Stimulated activated CD4-positive, alpha-beta T cell treated with anti-CD3 and anti-CD28 coated beads, TNF-alpha, amount 100 ng/mL, for 4 hours (primary cell): ENCODE results near the gene FOXP4.
A peak's percentile ranks its signal among the peaks of the same experiment; 100 is the strongest.

Source experiments
- DNase-seq, 3 experiments: peaks; one replicate each; pipeline ENCODE4 v3.0.0-alpha.2; 2020; ENCODE audit warnings: low read depth in 3 of 3

FOXP4 gene

DNA sequence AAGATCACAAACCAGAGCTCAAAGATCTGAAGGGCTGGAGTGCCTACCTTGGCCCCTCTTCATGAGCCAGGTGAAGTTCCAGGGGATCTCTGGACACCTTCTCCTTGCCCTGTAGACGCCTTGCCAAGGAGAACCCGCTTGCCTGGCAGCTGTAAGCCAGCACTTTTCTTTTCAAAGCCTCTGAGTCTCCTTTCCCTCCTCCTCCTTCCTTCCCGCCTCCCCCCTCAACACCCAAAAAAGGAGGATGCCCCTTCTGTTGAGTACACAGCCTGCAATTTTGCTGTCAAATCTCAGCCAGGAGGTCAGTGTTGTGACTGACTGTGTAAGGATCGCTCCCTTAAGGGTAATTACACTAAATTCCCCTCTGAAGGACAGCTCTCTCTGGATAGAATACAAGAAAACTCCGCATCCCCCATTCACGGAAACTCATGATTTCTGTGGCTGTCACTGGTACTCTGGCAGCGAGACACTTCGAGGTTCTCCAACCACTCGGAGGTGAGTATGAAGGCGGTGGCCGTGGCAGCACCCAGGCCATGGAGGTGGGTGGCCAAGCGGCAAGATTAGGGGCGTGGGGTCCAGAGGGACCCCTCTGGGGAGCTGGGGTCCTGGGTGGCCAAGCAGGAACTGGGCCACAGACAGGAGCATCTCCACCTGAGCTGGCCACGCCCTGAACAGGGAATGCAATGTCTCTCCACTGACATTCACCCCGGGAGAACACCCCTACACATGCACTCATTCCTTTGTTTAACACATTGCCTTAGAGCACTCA is 23.2 kb upstream of the FOXP4 start:
- DNase-seq = no peak

DNA sequence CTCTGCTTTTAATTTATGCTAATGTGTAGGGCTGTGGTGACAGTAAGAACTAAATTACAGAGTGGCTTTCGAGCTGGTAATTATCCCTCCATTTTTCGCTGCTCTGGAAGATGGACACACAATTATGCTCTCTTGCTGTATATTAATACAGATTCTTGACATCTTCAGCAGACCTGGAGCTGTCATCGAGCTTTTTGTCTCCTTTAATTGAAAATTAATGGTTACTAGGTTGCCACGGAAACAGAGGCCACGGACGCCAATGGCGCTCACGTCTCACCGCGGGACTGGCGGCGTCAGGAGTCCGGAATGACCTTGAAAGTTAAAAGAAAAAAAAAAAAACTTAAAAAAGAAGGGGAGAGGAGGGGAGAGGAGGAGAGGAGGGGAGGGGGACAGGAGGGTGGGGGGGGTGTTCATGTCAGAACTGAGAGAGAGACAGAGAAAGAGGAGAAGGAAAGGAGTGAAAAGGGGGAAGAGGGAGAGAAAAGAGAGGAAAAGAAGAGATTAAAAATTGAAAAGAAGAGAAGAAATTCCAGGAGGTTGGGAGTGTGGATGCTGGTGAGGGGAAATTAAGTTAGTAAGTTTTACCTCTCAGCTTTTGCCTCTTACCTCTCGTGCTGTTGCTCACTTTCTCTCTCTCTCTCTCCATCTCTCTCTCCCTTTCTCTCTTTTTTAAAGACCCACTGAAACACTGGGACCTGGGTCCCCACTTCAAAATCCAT is 22.1 kb upstream of the FOXP4 start:
- no peak for DNase-seq

DNA sequence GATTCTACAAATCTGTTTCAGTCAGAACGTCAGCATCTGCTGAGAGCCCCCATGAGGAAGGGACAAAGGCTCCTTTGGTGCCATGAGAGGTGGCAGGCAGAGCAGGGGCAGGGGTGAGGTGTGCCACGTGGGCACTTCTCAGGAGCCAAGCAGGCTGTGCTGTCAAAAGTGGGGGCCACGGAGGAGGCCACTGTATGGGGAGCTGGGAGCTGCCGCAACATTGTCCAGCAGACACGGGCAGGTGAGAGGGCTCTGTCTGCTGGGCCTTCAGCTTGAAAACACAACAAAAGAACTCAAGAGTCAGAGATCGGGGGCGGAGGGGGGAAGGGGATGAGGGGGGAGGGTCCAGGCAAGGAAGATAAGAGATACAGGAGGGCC is 21.6 kb upstream of the FOXP4 start:
- DNase-seq = no peak

DNA sequence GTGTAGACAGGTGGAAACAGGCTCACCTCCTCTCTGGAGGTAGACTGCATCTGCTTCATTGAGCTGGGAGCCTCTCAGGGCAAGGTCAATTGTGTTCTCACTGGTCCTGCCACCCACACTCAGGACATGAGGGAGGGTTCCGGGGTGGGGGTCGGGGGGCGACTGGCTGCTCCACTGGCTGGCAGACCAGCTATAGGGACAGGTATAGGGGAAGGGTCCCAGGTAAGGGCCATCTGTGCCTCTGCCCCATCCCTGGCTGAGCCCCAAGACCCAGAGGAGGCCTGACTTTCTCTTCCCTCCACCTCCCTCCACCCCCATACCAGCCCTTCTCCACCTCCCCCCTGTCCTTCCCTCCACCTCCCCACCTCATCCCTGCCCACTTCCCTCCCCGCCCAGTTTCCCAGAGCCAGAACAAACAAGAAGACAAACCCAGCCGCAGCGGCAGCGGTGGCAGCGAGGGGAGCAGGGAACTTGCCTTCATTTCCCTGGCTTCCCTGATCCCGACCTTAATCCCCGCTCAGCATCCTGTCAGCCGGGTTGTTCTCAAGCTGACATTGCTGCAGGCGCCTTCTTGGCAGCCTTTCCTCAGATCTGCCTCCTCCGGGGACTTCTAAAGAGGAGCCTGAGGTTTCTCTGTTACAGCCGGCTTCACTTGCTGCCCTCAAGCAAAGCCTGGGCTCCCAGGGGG is 18.3 kb upstream of the FOXP4 start:
- DNase-seq = no peak

DNA sequence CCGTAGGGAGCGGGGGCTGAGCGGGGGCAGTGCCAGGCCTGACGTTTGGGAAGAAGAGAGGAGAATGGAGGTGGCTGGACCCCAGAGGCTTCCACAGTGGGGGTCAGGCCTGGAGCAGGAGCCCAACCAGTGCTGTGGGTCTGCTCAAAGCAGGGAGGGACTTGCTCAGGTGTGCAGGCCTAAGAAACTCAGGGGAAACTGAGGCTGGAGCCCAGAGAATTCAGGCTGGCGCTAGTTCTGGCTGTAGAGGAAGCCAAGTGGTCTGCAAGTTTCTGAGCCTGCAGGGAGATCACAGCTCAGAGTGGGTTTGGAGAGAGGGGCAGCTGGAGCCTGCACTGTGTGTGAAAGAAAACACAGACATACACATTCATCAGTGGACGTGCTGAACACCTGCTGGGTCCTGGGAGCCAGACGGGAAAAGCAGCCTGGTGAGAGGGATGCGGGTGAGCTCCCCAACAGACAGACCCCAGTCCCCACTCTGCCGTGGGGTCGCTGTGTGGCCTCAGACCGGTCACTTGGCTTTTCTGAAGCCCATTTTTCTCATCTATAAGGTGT is 17.7 kb upstream of the FOXP4 start:
- no peak for DNase-seq

DNA sequence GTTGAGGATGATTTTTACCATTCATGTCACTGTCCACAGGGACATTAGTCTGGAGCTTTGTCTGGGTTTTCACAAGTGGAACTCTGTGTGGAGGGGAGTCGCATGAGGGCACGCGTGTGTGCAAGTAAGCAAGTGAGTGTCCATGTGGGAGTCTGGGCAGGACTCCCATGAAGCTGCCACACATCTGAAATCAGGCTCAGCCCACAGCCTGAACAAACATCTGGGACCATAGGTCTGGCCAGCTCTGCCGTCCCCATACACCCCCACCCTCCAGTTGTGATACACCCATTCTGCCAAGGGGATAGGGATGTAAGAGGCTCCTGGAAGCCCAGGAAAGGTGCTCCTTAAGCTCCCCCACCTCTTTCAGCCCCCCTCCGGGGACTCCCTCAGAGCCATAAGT is 17.1 kb upstream of the FOXP4 start:
- no peak for DNase-seq

DNA sequence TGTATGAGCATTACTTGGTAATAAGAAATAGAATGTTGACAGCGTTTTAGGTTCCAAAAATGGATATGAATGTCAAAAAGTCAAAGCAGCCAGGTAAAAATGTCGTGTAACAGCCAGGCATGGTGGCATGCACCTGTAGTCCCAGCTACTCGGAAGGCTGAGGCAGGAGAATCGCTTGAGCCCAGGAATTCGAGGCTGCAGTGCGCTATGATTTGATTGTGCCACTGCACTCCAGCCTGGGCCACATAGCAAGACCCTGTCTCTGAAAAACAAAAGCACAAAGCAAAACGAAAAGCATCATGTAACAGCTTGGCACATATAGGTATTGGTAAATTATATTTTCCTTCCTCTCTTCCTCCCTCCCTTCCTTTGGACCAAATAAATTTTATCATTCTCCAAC is 16.2 kb upstream of the FOXP4 start:
- DNase-seq = no peak

DNA sequence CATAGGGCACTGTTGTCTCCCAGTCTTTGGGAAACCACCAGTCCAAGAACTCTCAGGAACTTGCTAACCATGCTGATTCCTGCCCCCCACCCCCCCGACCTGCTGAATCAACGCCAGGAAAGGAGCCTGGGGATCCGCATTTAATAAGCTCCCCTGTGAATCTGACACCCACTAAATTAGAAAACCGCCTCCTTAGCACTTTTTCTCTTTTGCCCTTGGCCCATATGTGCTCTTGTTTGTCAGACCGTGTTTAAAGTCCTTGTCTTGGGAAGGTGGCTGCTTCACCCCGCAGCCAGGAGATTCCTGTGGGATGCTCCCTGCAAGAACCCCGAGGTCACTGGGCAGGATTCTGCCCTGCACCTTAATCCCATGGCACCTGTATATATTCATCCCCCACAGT is 15.7 kb upstream of the FOXP4 start:
- DNase-seq = no peak

DNA sequence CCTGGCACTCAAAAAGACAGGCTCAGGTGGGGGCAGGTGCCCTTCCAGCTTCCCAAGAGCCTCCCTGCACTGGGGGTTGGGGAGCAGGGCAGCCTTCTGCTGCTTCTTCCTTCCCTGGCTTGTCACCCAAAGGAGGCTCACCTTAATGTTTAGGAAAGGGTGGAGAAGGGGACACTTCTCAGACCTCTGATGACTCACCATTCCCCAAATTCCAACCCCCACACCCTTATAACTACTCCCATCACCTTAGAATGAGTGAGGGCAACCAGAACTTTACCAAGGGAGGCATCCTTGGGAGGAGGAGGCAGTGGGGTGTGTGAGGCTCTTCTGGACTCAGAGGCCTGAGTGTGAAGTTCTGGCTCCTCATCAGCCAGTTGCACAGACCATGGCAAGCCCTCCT is 15.2 kb upstream of the FOXP4 start:
- no peak for DNase-seq

DNA sequence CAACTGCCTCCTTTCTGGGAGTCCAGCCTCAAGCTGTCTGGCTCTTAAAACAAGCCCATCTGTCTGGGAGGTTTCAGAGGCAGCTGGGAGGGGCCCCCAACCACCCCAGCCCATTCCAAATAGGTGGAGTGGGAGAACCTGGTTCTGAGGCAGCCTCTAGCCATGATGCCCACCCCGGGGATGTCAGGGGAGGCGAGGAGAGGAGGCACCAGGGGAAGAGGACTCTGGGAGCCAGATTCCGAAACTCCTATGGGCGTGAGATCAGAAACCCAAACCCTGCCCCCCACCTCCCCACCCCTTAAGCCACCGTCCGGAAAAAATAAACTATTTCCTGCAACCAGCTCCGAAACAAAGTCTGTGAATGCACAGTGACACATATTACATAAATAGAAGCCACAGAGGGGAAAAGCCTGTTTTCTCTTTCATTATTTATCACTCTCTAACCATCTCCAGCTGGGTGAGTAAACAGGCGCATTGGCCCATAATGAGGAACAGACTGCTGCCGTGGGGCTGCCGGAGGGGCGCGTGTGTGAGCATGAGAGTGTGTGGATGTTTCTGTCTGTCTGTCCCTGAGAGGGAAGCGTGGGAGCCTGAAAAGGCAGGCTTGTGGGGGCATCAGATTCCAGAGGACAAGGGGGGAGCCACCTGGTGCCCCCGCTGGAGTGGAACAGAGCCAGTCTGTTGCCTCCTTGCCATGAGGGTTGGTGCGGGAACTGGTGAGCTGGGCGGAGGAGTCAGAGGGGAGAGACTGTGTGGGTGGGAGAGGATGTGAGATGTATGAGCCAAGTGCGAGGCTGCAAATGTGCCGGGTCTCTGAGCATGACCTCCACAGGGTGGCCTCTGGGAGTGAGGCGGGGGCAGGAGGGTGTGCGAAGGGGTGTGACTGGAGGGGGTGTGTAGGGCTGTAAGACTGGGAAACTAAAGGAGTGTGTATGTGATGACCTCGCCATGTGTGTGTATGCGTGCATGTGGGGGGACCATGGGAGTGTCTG is 14.3 kb upstream of the FOXP4 start:
- DNase-seq = peak; percentile 54 to 62 (median 58)

DNA sequence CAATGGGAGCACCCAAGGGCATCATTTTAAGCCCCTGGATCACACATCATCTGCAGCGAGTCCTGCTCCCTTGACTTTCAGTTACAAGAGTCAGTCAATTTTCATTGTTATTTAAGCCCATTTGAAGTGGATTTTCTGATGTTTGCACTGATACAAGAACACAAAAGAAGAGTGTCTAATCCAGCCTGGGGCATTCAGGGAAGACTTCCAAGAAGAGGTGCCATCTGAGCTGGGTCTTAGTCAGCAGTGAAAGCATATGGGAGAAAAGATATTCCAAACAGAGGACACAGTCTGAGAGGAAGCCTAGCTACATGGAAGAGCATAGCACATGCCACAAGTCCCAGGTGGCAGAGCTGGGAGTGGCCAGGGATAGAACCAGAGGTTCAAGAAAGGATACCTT is 10.4 kb upstream of the FOXP4 start:
- no peak for DNase-seq

DNA sequence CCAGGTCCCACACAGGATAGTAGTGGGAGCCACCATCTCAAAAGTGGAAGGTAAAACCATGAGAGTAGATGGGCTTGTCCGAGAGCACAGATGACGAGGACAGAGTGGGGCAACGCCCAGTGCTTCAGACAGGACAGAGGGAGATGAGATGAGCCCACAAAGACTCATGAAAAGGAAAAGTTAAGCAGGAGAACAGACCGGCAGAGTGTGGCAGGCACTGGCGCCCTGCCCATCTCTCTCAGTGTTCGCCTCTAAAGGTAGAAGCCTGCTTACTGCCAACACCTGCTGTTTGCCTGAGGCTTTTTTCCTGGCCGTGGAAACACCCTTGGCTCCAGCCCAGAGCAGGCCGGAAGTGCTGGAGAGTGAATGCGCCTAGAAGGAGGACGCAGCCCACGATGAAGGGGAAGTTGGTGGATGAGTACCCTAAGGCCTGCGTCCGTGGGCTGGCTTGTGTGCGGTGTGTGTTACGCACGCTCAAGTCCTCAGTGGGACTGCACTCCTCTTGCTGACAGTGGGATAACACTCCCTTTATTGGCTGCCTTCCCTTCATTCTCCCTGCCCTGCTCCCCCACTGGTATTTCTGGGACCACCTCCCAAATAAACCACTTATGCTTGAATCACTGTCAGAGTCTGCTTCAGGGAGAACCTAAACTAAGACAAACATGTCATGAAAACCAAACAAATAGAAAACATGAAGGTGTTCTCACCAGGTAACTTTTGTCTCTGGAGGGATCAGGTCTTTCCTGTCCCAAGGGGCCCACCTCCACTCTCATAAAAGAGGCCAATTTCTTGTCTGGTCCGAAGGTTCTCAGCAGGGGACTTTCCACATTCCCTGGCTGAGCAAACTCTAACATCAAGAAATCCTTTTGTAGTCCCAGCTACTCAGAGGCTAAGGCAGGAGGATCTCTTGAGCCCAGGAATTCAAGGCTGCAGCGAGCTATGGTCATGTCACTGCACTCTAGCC is 9.1 kb upstream of the FOXP4 start:
- DNase-seq = no peak

DNA sequence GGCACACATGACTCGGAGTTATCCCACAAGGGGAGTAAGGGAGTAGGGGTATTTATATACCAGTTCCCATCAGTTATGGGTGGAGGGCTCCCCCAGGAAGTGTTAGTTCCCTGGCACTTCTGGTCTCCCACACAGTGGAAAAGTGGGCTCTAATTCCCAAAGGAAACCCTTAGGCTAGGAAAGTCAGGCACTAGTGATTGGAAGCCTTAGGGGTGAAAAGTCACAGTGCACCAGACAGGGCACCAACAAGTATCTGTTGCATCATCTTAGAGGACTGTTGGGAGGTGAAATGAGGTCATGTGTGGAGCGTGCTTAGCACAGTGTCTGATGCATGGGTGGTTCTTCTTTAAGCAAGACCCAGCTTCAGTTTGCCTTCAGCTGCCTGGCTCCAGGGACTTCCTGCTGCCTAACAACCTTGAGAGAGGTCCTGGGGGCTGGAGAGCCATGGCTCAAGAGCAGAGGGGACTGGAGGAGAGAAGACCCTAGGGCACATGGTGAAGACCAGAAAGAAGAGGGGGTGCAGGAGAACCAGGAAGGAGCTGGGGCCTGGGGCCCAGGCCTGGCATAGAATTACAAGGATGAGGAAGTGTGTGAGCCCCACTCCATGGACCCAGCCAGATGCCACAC is 7.5 kb upstream of the FOXP4 start:
- DNase-seq = no peak

DNA sequence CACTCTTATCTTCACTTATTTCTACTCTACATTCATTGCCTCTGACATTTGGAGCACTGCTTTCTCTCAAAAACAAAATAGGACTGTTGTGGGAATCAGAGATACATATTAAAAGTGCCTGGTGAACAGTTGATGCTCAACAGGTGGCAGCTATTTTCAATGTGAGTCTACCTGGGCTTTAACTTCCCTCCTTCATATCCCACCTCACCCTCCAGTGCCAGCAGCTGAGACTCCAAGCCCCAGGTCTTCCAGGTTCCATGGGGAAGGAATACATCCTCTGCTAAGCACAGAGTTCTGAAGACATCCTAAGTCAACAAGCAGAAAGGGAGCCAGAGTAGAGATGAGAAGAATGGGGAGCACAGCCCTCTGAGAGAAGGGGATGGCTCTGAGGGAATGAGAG is 7.0 kb upstream of the FOXP4 start:
- no peak for DNase-seq

DNA sequence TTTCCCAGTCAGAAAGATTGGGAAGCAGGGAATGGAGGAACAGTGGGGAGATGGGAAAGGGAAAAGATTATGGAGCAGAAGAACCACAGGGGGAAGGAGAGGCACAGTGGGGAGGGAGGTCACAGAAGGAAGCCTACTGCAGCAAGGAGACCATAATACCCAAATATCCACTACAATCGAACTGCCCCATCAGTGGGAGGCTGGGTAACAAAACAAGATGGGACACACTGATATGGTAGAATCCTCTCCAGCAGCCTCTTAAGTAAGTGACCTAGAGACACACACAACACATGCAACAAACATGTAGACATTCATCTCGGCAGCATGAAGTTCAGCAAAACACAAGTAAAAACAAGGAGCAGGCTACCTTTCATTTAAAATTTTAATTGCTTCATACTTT is 4.8 kb upstream of the FOXP4 start:
- no peak for DNase-seq

DNA sequence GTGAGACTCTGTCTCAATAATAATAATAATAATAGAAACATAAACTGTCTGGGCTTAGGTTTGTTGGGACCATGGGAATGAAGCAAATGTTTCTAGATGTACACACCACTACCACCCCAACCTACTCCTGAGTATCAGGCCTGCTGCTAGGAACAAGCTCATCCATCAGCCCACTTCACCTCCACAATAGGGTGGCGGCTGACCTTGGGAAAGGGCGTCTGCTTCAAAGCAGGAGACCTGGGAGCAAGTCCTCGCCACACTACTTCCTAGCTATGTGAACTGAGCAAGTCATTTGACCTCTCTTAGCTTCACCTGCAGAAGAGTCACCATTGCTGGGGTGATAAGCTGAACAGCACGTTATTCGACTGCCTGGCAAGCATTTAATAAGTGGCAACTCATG is 3.1 kb upstream of the FOXP4 start:
- DNase-seq = no peak

DNA sequence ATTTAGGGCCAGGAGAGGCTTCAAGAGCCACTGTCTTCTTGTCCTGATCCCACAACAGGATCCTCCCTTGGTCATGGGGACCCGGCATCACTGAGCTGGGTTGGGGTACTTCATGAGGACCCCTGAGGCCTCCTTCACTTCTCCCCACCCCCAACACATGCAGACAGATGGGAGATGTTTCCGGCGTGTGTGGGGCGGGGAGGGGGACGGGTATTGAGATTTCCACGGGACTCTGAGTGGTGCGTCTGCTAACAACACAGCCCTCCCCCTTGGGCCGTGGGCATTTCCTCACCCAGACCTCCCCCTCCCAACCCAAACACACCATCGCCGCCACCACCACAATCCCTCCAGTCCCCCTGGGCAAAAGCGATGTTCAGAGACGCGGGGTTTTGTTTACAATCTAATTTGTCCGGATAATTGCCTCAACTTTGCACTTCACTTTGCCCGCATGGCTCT is 906 bp upstream of the FOXP4 start:
- DNase-seq = no peak

DNA sequence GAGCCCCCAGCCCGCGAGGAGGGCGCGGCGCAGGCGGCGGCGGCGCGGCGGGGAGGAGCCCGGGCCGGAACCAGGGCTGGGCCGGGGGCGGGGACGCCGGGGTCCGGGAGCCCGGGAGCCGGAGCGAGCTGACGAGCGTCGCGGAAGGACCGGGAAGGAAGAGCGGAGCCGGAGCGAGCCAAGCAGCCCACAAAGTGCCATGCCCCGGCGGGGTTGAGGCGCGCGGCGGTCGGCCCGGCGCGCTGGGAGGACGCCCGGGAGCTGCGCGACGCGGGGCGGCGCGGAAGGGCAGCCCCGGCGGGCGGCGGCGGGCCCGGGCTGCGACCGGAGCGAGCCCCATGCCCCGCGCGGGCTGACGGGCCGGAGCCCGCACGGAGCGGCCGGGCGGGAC is 289 bp downstream of the FOXP4 start:
- no peak for DNase-seq

DNA sequence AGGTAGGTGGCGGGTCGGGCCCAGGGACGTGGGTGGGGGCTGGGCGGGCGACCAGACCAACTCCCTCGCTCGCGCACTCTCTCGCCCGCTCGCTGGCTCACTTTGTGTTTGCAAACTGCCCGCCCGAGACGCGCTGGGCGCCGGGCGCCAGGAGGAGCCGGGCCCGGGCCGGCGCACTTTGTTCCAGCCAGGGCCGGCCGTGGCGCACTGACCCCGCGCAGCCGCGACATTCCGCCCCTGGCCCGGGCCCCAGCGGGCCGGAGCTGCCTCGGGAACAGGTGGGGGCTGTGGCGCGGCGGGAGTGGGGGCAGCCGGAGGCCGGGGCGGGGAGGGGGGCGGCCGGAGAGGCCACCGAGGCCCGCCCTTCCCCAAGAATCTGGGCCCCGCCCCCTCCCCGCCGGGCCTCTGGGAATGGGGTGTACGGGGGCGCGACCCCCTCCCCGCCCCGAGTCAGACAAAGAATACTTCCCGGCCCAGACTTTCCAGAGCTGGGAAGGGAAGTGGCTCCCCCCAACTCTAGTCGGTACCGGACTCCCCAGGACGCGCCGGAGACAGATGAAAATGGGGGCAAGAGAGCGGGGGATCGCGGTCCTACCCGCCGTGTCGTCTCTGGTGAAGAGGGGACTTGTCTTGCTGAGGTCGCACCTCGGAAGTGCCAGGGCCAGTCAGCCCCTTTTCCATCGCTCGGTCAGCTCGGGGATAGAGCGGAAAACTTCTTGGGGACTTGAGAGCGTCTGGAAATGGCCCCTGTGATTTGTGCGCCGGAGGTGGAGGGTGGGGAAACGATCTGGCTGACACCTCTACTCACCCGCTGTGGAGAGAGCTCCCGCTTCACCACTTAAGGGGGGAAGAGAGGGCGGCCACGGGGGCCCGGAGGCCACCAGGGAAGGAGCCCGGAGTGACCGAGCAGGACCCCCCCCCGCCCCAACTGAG is 951 bp downstream of the FOXP4 start:
- no peak for DNase-seq
